Stimulated activated CD8-positive, alpha-beta memory T cell treated with anti-CD3 and anti-CD28 coated beads, Interleukin-12 subunit alpha, Interleukin-12 subunit beta, amount 100 ng/mL, for 24 hours (primary cell): ENCODE measurements around the gene SND1.

ENCODE experiments used
- DNase-seq: peaks from one replicate; pipeline ENCODE4 v3.0.0-alpha.2; 2020; ENCODE audit errors: extremely low read depth

Gene SND1

GRCh38 chr7:128037081-128037480, 385.1 kb downstream of the SND1 start:
- DNase-seq: no peak

DNA sequence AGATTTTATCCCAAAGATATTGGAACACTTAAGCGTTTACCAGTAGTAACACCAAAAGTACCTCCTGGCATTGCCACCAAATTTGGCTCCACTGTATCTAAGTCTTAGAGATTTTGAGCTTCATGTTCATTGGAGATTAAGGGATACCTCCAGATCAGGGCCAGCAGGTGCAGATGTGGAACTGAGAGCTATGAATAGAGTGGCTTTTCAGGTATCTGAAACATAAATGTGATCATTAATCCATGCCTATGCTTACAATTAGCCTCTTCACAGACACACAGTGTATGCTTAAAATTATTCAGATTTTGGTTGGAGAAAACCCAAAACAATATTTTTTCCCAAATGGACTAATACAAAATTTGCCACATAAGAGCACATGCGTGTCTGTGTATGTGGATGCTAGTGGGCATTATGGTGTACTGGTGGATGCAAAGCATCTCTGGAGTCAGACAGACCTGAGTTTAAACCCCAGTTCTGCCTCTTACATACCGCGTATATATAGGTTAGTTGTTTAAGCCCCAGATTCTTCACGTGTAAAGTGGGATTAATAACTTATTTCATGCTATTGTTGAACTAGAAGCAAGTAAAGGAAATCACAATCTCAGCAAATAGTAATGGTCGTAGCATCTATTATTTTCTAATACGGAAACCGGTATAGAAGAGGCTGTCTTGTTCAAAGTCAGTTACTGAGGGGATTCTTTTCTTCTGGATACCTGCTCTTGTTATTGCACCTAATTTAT, 386.1 kb downstream of the SND1 start:
- no peak for DNase-seq

DNA sequence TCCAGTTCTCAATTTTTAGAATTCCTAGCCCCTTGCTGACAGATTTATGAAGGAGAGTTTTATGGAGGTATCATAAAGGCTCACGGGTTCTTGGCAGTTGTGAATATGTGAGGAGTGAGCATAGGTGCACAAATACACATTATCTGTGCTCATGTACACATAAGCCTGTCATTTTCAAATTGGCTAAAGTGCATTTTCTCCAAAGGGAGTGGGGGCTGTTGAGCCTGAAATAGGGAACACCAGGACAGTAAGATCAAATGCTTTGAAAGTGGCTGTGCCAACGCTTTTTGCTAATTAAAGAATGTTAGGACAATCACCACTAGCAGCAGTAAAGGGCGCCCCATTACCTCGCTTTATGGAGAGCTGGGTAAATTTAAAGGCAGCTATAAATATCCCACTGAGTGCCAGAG, 387.6 kb downstream of the SND1 start:
- no peak for DNase-seq

GRCh38 chr7:128040205-128040604, 388.2 kb downstream of the SND1 start:
- no peak for DNase-seq

DNA sequence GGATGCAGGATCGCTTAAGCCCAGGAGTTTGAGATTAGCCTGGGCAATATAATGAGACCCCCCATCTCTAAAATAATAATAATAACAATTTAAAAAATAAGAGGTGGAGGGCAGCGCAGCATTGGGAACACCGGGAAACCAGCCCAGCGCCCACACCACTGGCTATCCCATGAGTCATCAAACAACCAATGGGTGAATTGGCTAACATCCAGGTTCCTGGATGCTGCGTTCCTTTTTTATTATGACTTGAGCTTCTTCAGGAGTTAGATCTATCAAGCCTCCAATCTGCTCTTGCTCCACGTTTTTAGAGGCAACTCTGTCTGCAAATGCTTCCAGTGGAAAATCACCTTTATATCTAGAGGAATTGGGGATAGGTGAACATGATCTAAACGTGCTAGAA, 389.2 kb downstream of the SND1 start:
- DNase-seq: no peak

DNA sequence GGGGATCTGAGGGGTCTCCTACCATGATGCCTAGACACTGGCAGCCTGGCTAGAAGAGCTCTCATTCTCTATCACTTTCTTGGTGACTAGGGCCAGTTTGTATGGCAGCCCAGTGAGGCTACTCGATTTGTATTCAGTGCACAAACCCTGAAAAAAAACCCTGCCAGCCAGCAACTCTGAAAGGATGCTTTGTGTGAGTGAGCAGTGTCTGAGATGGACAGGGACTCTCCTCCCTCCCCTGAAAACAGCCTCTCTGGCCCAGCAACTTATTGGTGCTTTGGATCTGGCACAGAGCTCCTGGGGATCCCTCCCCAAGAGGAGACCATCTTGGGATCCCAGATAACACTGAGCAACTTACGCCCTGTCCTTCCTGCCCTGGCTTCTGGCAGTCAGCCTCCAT, 390.0 kb downstream of the SND1 start:
- DNase-seq: no peak

- no peak for DNase-seq
Observed at GRCh38 chr7:128044064-128044463, 392.1 kb downstream of the SND1 start.

DNA sequence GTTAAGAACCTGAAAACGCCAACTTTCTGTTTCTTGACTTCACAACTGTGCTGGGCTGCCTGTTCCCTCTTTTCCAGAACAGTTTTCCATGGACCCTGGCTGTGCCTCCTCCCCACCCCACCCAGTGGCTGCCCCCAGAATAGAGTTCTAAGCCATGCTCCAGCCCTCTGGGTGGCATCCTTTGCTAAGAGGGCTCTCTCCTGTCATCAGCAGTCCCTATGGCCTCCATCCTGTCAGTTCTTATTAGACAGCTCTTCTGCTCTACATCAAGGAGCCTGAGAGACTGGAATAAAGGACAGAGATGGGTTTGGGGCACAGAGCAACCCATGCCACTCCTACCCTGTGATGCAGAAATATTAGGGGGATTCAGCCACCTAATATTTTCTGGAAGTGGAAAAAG, 393.2 kb downstream of the SND1 start:
- DNase-seq: no peak

DNA sequence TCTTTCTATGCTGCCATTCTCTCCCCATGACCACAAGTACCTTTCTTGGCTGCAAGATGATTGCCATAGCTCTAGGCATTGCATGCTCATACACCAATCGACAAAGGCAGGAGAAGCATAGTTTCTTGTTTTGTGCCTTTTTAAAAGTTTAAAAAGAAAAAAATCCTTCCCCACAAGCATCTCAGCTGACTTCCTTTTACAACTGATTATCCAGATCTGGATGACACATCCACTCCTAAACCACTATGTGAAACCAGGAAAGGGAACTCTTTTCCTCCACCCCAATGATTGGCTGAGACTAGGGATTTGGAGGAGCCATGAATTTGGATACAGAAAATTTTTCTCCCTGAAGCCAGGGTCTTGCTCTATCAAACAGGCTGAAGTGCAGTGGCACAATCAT, 393.8 kb downstream of the SND1 start:
- DNase-seq: no peak

DNA sequence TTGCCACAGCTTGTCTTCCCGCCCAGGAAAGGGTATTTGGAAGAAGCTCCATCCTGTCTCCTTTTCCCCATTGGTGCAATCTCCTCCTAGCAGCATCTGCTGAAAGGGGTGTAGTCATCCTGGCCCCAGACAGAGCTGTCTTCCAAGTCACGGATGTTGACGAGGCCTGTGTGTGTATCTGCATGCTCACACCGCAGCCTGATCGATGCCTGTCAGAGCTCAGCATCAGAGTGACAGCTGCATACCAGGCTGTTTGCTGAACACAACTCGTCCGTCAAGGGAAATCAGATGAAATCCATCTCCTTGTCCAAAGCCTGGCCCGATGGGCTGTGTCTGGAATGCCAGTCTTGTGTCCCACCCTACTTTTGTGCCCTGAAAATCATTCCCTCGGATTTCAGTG, 400.4 kb downstream of the SND1 start:
- no peak for DNase-seq

GRCh38 chr7:128053023-128053422, 401.0 kb downstream of the SND1 start:
- DNase-seq: no peak

- no peak for DNase-seq
Observed at GRCh38 chr7:128053991-128054390, 402.0 kb downstream of the SND1 start.

DNA sequence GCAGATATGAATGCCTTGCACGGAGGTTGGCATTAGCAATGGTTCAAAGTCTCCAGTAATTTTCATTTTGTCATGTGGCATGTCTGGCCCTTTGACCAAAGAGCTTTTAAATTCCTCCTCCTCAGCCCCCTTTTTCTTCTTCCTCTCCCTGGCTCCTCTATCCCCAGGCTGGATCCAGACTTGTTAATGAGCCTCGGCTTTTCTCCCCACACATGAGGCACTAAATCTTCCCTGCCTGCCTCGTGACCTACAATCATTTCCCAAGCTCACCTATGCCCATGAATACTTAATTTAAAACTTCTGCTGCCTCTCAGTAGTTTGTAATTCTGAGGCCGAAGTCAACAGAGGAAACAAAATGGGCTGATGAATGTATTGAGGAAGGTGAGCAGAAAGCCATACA, 402.5 kb downstream of the SND1 start:
- no peak for DNase-seq

DNA sequence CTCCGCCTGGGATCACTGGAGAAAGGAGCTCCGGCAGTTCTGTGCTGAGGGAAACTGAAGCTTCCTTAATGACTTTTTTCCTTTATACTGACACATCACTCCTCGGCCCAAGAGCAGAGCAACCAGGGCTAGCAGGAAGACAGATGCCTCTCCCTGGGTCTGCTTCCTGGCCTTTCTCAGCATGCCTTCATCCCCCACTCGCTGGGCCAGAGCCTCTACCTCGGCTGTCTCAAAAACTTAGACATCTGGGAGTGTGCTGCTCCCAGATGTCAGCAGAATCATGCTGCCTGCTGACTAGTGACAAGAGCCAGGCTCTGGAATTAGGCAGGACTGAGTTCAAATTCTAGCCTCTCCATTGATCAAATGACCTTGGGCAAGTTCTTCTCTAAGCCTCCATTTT, 403.6 kb downstream of the SND1 start:
- DNase-seq: no peak

DNA sequence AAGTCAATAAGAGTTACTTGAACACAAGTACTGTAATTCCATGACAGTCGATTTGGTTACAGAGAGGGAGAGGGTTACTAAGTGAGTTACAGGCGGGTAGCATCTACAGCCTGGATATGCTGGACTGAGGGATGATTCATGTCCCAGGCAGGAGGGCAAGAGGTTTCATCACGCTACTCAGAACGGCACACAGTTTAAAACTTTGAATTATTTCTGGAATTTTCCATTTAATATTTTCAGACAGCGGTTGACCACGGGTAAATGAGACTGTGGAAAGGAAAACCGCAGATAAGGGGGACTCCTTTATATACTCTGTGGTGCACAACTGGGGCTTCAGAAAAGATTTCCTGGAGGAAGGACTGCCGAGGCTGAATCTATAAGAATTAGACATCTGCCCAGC, 404.9 kb downstream of the SND1 start:
- DNase-seq: no peak

DNA sequence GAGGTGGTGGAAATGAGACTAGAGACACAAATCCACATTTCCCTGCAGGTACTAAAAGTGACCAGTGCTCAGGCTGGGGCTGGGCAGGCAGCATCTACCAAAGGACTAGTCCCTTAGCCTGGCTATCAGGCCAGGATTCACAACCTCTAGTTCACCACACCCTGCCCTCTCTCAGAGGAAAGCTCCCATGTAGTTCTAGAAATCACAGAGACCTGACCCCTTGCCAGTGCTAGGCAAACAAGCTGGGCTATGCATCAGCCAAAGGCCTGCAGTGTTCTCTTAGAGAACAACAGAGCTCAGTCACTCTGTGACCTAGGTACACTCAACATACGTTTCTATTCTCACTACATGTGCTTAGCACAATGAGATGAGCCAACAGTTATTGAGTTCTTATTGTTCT, 405.9 kb downstream of the SND1 start:
- DNase-seq: no peak

DNA sequence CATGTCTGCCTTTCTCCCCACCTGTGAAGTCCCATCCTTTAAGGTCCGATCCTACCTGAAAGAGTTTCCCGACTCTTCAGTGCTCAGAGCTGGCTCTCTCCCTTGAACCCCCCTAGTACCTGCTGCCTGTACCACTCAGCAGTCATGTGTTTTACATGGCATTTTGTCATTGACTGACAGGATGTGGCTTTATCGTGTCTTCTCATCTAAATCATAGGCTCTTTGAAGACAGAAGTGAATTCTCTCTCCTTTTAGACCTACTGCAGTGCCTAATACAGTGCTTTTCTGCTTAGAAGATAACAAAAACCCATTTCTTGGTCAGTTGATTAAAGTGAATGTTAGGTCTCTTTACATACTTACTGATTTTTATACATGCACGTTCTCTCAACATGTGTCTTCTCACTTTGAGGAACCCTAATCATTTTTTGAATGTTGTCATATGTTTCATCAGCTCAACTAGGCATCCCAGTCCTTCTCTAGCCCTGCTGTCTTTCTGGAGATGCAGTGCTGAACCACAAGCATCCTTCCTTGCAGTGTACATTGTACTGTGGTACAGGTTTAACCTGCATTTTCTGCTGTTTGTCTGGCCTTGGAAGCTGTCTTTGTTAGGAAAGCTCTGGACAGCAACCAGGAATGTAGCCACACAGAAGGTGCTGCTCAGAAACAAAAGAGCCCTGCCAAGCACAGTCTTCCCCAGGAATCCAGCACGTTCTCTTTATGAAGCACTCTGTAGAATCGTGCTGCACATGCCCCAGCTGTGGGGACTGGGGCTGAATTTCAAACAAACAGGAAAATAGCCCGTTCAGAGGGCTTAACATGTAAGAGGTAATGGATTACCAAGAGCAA, 407.4 kb downstream of the SND1 start:
- no peak for DNase-seq

- DNase-seq: no peak
Observed at GRCh38 chr7:128060018-128060417, 408.0 kb downstream of the SND1 start.

- no peak for DNase-seq
Observed at GRCh38 chr7:128063088-128063487, 411.1 kb downstream of the SND1 start.

DNA sequence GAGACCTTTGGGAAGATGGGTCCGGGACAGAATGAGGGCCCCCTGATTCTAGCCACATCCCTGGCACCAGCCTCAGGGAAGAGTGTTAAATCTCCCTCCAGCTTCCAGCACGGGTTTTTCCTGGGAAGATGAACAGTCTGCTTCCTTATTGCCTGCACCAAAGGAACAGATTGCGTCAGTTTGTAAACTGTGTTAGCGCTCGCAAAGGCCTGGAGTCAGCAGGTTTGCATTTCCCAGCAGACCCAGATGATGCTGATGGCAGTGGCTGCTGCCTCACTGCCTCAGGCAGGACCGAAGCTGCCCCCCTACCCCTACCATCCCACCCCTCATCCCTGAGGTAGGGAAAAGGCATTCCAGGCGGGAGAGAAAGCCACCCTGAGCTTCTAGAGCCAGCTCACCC, 413.9 kb downstream of the SND1 start:
- no peak for DNase-seq

DNA sequence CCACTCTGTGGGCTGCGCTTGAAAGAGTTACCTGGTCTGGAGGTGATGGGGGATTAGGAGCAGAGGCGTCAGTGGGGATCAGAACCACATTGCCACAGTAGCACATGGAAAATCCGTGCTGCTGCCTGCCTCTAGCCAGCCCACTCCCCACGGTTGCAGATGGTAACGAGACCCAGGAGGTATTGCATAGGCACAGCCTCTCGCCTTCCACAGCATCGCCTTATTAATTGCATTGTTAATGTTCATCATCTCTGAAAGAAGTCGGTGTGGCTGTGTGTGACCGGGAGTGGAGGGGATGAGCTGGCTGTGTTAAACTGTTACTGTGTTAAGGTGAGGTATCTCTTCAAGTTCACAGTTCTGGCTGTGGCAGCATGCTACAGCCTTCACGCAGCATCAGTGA, 414.4 kb downstream of the SND1 start:
- no peak for DNase-seq

GRCh38 chr7:128066858-128067257, 414.9 kb downstream of the SND1 start:
- DNase-seq: no peak

DNA sequence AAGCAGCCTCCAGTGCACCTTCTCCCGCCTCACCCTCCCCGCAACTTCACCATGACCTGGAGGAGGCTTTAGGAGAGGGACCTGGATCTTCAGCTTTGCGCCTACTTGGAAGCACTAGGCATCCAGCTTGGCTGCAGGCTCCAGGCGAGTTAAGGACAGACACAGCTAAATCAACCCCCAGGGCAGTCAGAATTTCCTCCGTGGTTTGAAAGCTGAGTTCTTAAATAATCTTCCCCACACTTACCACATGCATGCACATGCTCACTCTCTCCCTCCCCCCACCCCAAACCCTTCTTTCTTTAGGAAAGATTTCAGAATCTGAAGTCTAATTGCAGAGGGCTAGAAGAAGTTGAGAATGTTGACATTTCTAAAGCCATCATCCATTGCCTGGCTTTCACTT, 416.0 kb downstream of the SND1 start:
- no peak for DNase-seq
